K562 (cell line): ENCODE measurements around the gene SLC38A1. TPM values are rescaled to one million over a fixed set of nuclear protein-coding genes. Genes with fewer than 3 reads are reported as not detected.

ENCODE experiments used
- NKRF ChIP-seq: fragments of 450-650 bp; IDR thresholded peaks from 2 replicates; pipeline ENCODE4 v1.6.1; 2016; ENCODE audit warnings: borderline replicate concordance
- SAFB ChIP-seq: fragments of 200-400 bp; formaldehyde crosslinking; IDR thresholded peaks from 2 replicates; pipeline ENCODE4 v1.6.1; 2017; ENCODE audit warnings: low read depth, low read length, borderline replicate concordance
- TCFL5 ChIP-seq: fragments of 250-450 bp; sonication (Bioruptor Pico); conservative IDR thresholded peaks from 2 replicates; pipeline ENCODE4 v1.6.1; 2021; ENCODE audit warnings: mild to moderate bottlenecking, moderate library complexity, matching md5 sums
- THRB ChIP-seq: fragments of 450-650 bp; formaldehyde crosslinking; conservative IDR thresholded peaks from 2 replicates; pipeline ENCODE4 v1.4.0; 2022; ENCODE audit warnings: mild to moderate bottlenecking, missing genetic modification characterization
- ZBTB12 ChIP-seq: fragments of 250-450 bp; sonication (Bioruptor Pico); IDR thresholded peaks from 2 replicates; pipeline ENCODE4 v1.4.0; 2020
- ZKSCAN8 ChIP-seq: fragments of 200-800 bp; sonication (Bioruptor generic); IDR thresholded peaks from 2 replicates; pipeline ENCODE4 v1.6.1; 2016; ENCODE audit warnings: missing genetic modification characterization, missing compliant biosample characterization
- ZNF184 ChIP-seq: sonication (generic); formaldehyde crosslinking; IDR thresholded peaks from 2 replicates; pipeline ENCODE4 v1.5.0; 2020; ENCODE audit warnings: missing genetic modification reagents
- polyA plus RNA-seq, 8 experiments: library from polyadenylated mRNA; depleted of rRNA in 4 of 8; stranded (reverse) in 5 of 8; unstranded in 3 of 8; fragments of >200 nt; fragmentation: Nextera tagmentation in 2 of 8; fragmentation: Illumina TruSeq in 1 of 8; extraction: Ambion mirVana in 2 of 8; extraction: Trizol in 1 of 8; gene quantifications; 2 replicates each; pipeline versions ENCODE4 v1.2.1 to v1.2.3, GENCODE V29; 2011 to 2014; ENCODE audit warnings: inconsistent platforms in 1 of 8, missing spikeins in 1 of 8
- total RNA-seq, 7 experiments: library from RNA; depleted of rRNA in 6 of 7; stranded (reverse); fragments of >200 nt in 6 of 7; fragmentation: Illumina TruSeq in 2 of 7; extraction: Trizol in 2 of 7; gene quantifications; 2 replicates each; pipeline versions ENCODE4 v1.2.1 to v1.2.3, GENCODE V29; 2011 to 2021; ENCODE audit warnings: low replicate concordance in 1 of 7

Gene SLC38A1
- total and polyA plus RNA-seq, 9 of the 15 experiments (the other 6 are each of a cell fraction or from before 2014, with no cell fraction given) = 51.9 to 112 (median 75.0) TPM

GRCh38 chr12:46149079-46149464 lies 119.8 kb downstream of the SLC38A1 start (continued):
- TF ChIP-seq THRB (CRISPR knock-in tag) = no peak
- TF ChIP-seq ZKSCAN8 (CRISPR knock-in tag) = no peak
- no peak for TF ChIP-seq NKRF
- TF ChIP-seq TCFL5 (CRISPR knock-in tag) = no peak
- no peak for TF ChIP-seq SAFB
- TF ChIP-seq ZNF184 (CRISPR knock-in tag) = no peak
- no peak for TF ChIP-seq ZBTB12
